PFSK-1 (cell line): ENCODE data around the gene NFE2L1.

Source experiments
- FOXP2 ChIP-seq: optimal IDR thresholded peaks from 2 replicates; pipeline ENCODE3; 2011; ENCODE audit warnings: borderline replicate concordance, control low read depth, inconsistent platforms; ENCODE audit not compliant: insufficient read depth; ENCODE audit errors: extremely low read length, extremely low read depth
- SIN3A ChIP-seq: IDR thresholded peaks from 2 replicates; pipeline ENCODE4 v1.6.1; 2012; ENCODE audit warnings: mild to moderate bottlenecking, low read length, moderate library complexity, borderline replicate concordance; ENCODE audit not compliant: insufficient read depth
- TAF1 ChIP-seq: IDR thresholded peaks from 2 replicates; pipeline ENCODE4 v1.6.1; 2012; ENCODE audit warnings: low read length, control low read depth, borderline replicate concordance; ENCODE audit not compliant: insufficient read depth
- TF ChIP-seq, protein P1 (sequence below), 2 experiments: IDR thresholded peaks; 2 replicates each; pipeline versions ENCODE4 v1.6.1 to v1.8.0; 2011 to 2012; ENCODE audit warnings: low read depth in 2 of 2, low read length in 2 of 2, control low read depth in 1 of 2, inconsistent platforms in 1 of 2, mild to moderate bottlenecking in 1 of 2, moderate library complexity in 1 of 2; ENCODE audit not compliant: insufficient read depth in 1 of 2

DNA sequence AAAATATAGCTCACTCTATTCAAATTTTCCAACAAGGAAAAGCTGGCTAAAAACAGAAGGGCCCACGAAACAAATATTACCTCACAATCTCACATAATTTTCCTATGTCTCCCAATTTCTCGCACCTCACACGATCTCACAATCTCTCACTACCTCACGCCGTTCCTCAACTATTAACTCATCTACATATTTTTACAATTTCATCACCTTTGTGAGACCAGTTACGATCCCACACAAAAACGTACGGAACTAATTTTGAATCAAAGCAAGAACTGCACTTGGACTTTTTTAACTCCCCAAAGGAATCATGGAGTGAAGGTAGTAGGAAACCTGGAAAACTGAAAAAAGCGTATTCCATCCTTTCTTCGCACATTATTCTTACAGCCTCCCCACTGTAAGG is 52.0 kb downstream of the NFE2L1 start:
- TF ChIP-seq TAF1 (no peak), SIN3A (no peak), FOXP2 (no peak)
- TF ChIP-seq, protein P1, sequence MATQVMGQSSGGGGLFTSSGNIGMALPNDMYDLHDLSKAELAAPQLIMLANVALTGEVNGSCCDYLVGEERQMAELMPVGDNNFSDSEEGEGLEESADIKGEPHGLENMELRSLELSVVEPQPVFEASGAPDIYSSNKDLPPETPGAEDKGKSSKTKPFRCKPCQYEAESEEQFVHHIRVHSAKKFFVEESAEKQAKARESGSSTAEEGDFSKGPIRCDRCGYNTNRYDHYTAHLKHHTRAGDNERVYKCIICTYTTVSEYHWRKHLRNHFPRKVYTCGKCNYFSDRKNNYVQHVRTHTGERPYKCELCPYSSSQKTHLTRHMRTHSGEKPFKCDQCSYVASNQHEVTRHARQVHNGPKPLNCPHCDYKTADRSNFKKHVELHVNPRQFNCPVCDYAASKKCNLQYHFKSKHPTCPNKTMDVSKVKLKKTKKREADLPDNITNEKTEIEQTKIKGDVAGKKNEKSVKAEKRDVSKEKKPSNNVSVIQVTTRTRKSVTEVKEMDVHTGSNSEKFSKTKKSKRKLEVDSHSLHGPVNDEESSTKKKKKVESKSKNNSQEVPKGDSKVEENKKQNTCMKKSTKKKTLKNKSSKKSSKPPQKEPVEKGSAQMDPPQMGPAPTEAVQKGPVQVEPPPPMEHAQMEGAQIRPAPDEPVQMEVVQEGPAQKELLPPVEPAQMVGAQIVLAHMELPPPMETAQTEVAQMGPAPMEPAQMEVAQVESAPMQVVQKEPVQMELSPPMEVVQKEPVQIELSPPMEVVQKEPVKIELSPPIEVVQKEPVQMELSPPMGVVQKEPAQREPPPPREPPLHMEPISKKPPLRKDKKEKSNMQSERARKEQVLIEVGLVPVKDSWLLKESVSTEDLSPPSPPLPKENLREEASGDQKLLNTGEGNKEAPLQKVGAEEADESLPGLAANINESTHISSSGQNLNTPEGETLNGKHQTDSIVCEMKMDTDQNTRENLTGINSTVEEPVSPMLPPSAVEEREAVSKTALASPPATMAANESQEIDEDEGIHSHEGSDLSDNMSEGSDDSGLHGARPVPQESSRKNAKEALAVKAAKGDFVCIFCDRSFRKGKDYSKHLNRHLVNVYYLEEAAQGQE (IDR thresholded peaks at IDR 0.05; ENCODE audit: insufficient read depth in 1 of 2, low read depth in 2 of 2, low read length in 2 of 2), result no peak
